T-helper 2 cell treated with Interferon-gamma antibody and Interleukin-4, amounts not matched to agents 5 μg/mL and 100 μg/mL, for 36 hours (primary cell): ENCODE measurements around the gene NDUFS7.

Experiments used
- DNase-seq: peaks from one replicate; pipeline ENCODE4 v3.0.0; 2021; ENCODE audit warnings: low spot score
- H3K27ac Mint-ChIP-seq: one replicate; pipeline ENCODE4 v1.8.0; 2021; ENCODE audit warnings: mild to moderate bottlenecking, mixed read lengths
- H3K27me3 Mint-ChIP-seq: one replicate; pipeline ENCODE4 v1.8.0; 2021; ENCODE audit warnings: low read depth, mixed read lengths
- H3K36me3 Mint-ChIP-seq: one replicate; pipeline ENCODE4 v1.8.0; 2021; ENCODE audit warnings: low read depth, mixed read lengths
- H3K4me1 Mint-ChIP-seq: one replicate; pipeline ENCODE4 v1.8.0; 2021; ENCODE audit warnings: low read depth, mixed read lengths
- H3K4me3 Mint-ChIP-seq: one replicate; pipeline ENCODE4 v1.8.0; 2022; ENCODE audit warnings: mild to moderate bottlenecking, moderate library complexity, mixed read lengths
- H3K9me3 Mint-ChIP-seq: one replicate; pipeline ENCODE4 v1.8.0; 2021; ENCODE audit warnings: mixed read lengths

The NDUFS7 gene

GRCh38 chr19:1386945-1387683 is 3.4 kb downstream of the NDUFS7 start:
- DNase-seq = no peak
- Mint-ChIP-seq H3K36me3 (peaks cover 18% of the 10 kb centered on the region), H3K27me3 (peaks cover 8% of the 10 kb centered on the region), H3K9me3 (no peaks in the 10 kb centered on the region), H3K27ac (no peak overlapping the region), H3K4me3 (no peak overlapping the region), H3K4me1 (peaks cover 13% of the 10 kb centered on the region)

GRCh38 chr19:1387684-1388636 is 4.3 kb downstream of the NDUFS7 start:
- no peak overlapping the region for H3K4me3 Mint-ChIP-seq
- H3K36me3 Mint-ChIP-seq = peaks cover 21% of the 10 kb centered on the region
- H3K9me3 Mint-ChIP-seq = no peaks in the 10 kb centered on the region

GRCh38 chr19:1388637-1389026 is 4.9 kb downstream of the NDUFS7 start:
- H3K27ac Mint-ChIP-seq = no peak overlapping the region
- H3K4me1 Mint-ChIP-seq = peaks cover 7% of the 10 kb centered on the region
- H3K4me3 Mint-ChIP-seq = no peak overlapping the region
- H3K9me3 Mint-ChIP-seq = no peaks in the 10 kb centered on the region
- H3K36me3 Mint-ChIP-seq = peaks cover 18% of the 10 kb centered on the region
- DNase-seq = no peak
- no peaks in the 10 kb centered on the region for H3K27me3 Mint-ChIP-seq

More at GRCh38 chr19:1387684-1388636, 4.3 kb downstream of the NDUFS7 start:
- DNase-seq = no peak
- Mint-ChIP-seq H3K4me1 (peaks cover 12% of the 10 kb centered on the region), H3K27ac (no peak overlapping the region), H3K27me3 (peaks cover 6% of the 10 kb centered on the region)

- no peaks in the 10 kb centered on the region for H3K9me3 Mint-ChIP-seq
- peaks cover 6% of the 10 kb centered on the region for H3K4me1 Mint-ChIP-seq
- no peak overlapping the region for H3K4me3 Mint-ChIP-seq
- DNase-seq = no peak
- no peak overlapping the region for H3K27ac Mint-ChIP-seq
- no peaks in the 10 kb centered on the region for H3K27me3 Mint-ChIP-seq
- peaks cover 18% of the 10 kb centered on the region for H3K36me3 Mint-ChIP-seq
These were observed 5.6 kb downstream of the NDUFS7 start for GRCh38 chr19:1389033-1389940.

GRCh38 chr19:1390890-1391423 is 7.2 kb downstream of the NDUFS7 start:
- Mint-ChIP-seq H3K27me3 (no peaks in the 10 kb centered on the region), H3K4me1 (no peaks in the 10 kb centered on the region), H3K27ac (no peak overlapping the region), H3K36me3 (peaks cover 18% of the 10 kb centered on the region), H3K4me3 (no peak overlapping the region), H3K9me3 (no peaks in the 10 kb centered on the region)
- DNase-seq = no peak

GRCh38 chr19:1392407-1392806 is 8.7 kb downstream of the NDUFS7 start:
- H3K9me3 Mint-ChIP-seq = no peaks in the 10 kb centered on the region
- H3K4me3 Mint-ChIP-seq = no peak overlapping the region
- H3K27ac Mint-ChIP-seq = no peak overlapping the region
- no peak for DNase-seq
- no peaks in the 10 kb centered on the region for H3K4me1 Mint-ChIP-seq
- peaks cover 18% of the 10 kb centered on the region for H3K36me3 Mint-ChIP-seq
- no peaks in the 10 kb centered on the region for H3K27me3 Mint-ChIP-seq

GRCh38 chr19:1392939-1393530 is 9.3 kb downstream of the NDUFS7 start:
- Mint-ChIP-seq H3K4me1 (no peaks in the 10 kb centered on the region), H3K27ac (no peak overlapping the region), H3K36me3 (peaks cover 18% of the 10 kb centered on the region), H3K27me3 (no peaks in the 10 kb centered on the region), H3K9me3 (no peaks in the 10 kb centered on the region), H3K4me3 (no peak overlapping the region)
- no peak for DNase-seq

GRCh38 chr19:1393841-1394240 is 10.1 kb downstream of the NDUFS7 start:
- Mint-ChIP-seq H3K36me3 (peaks cover 15% of the 10 kb centered on the region), H3K4me3 (no peak overlapping the region), H3K9me3 (no peaks in the 10 kb centered on the region), H3K27ac (no peak overlapping the region), H3K27me3 (no peaks in the 10 kb centered on the region), H3K4me1 (no peaks in the 10 kb centered on the region)
- no peak for DNase-seq

GRCh38 chr19:1394252-1395193 is 10.8 kb downstream of the NDUFS7 start:
- no peaks in the 10 kb centered on the region for H3K4me1 Mint-ChIP-seq
- DNase-seq = no peak
- no peaks in the 10 kb centered on the region for H3K27me3 Mint-ChIP-seq
- H3K27ac Mint-ChIP-seq = no peak overlapping the region
- no peaks in the 10 kb centered on the region for H3K9me3 Mint-ChIP-seq
- peaks cover 12% of the 10 kb centered on the region for H3K36me3 Mint-ChIP-seq
- H3K4me3 Mint-ChIP-seq = no peak overlapping the region

GRCh38 chr19:1395194-1396018 is 11.7 kb downstream of the NDUFS7 start:
- H3K4me3 Mint-ChIP-seq = no peak overlapping the region
- no peak overlapping the region for H3K27ac Mint-ChIP-seq
- no peaks in the 10 kb centered on the region for H3K4me1 Mint-ChIP-seq
- peaks cover 8% of the 10 kb centered on the region for H3K36me3 Mint-ChIP-seq
- H3K9me3 Mint-ChIP-seq = no peaks in the 10 kb centered on the region
- H3K27me3 Mint-ChIP-seq = no peaks in the 10 kb centered on the region
- no peak for DNase-seq

- no peak for DNase-seq
- H3K27me3 Mint-ChIP-seq = no peaks in the 10 kb centered on the region
- H3K4me1 Mint-ChIP-seq = no peaks in the 10 kb centered on the region
- H3K27ac Mint-ChIP-seq = no peak overlapping the region
- no peaks in the 10 kb centered on the region for H3K9me3 Mint-ChIP-seq
- no peak overlapping the region for H3K4me3 Mint-ChIP-seq
- peaks cover 6% of the 10 kb centered on the region for H3K36me3 Mint-ChIP-seq
These were observed 12.5 kb downstream of the NDUFS7 start for GRCh38 chr19:1396019-1396767.
